ENCODE measurements around the gene SDCCAG8. TPM values are rescaled to one million over a fixed set of nuclear protein-coding genes. Genes with fewer than 3 reads are reported as not detected.

Gene SDCCAG8
- total RNA-seq, 1 experiment from 2014 or later, result 14.0 TPM

- Histone ChIP-seq H3K36me3 (ENCODE audit: control insufficient read depth, insufficient read depth, low read length) (no peaks in the 10 kb centered on the region), H3K4me3 (ENCODE audit: low read depth in 2 of 2, low read length in 2 of 2) (no peak overlapping the region), H3K9me3 (ENCODE audit: control insufficient read depth, insufficient read depth, low read depth, low read length) (peaks cover 5% of the 10 kb centered on the region; the same call in 1 of the 2 replicates), H3K4me1 (ENCODE audit: control insufficient read depth, insufficient read depth, low read length) (no peaks in the 10 kb centered on the region), H3K27ac (ENCODE audit: low read length) (no peak overlapping the region), H3K27me3 (ENCODE audit: control insufficient read depth, insufficient read depth, low read length) (no peaks in the 10 kb centered on the region)
- intact Hi-C loops (cut with micrococcal nuclease; ENCODE audit: unreplicated experiment), result no loop called here
- BruUV-seq (replicated peaks), result no TSS peak
- TF ChIP-seq POLR2AphosphoS5 (IDR thresholded peaks at IDR 0.05; ENCODE audit: low read depth, low read length), result no peak
- no peak for TF ChIP-seq REST (IDR thresholded peaks at IDR 0.05; ENCODE audit: insufficient read depth in 1 of 2, low read depth in 2 of 2, low read length in 1 of 2)
- TF ChIP-seq SIN3A (IDR thresholded peaks at IDR 0.05; ENCODE audit: borderline replicate concordance, insufficient read depth, low read depth, low read length), result no peak
- TF ChIP-seq CTCF (IDR thresholded peaks at IDR 0.05), result no peak
- TF ChIP-seq TCF7L2 (IDR thresholded peaks at IDR 0.05; ENCODE audit: low read depth, low read length), result no peak
- CTCF ChIA-PET, result no interaction called here
- ATAC-seq (no peak), DNase-seq (ENCODE audit: low read depth, low spot score) (no peak)
- POLR2A ChIA-PET, result no interaction called here
- in situ Hi-C loops (cut with HindIII; ENCODE audit: low pct_unique_long_range_greater_than_20kb, low sequenced_read_pairs), result no loop called here
Observed at GRCh38 chr1:243379208-243379607, 123.4 kb downstream of the SDCCAG8 start.

- TF ChIP-seq SIN3A (IDR thresholded peaks at IDR 0.05; ENCODE audit: borderline replicate concordance, insufficient read depth, low read depth, low read length) (no peak), REST (IDR thresholded peaks at IDR 0.05; ENCODE audit: insufficient read depth in 1 of 2, low read depth in 2 of 2, low read length in 1 of 2) (no peak), TCF7L2 (IDR thresholded peaks at IDR 0.05; ENCODE audit: low read depth, low read length) (no peak), POLR2AphosphoS5 (IDR thresholded peaks at IDR 0.05; ENCODE audit: low read depth, low read length) (no peak), CTCF (IDR thresholded peaks at IDR 0.05) (no peak)
- DNase-seq (ENCODE audit: low read depth, low spot score), result no peak
- intact Hi-C loops (cut with micrococcal nuclease; ENCODE audit: unreplicated experiment), result no loop called here
- in situ Hi-C loops (cut with HindIII; ENCODE audit: low pct_unique_long_range_greater_than_20kb, low sequenced_read_pairs), result no loop called here
- 0 out of 2 replicates have a peak, but pooled peaks cover under 1% of the 10 kb centered on the region for H3K9me3 ChIP-seq (ENCODE audit: control insufficient read depth, insufficient read depth, low read depth, low read length)
- H3K27ac ChIP-seq (ENCODE audit: low read length), result no peak overlapping the region
- ChIA-PET CTCF (no interaction called here), POLR2A (no interaction called here)
- no peak overlapping the region for H3K4me3 ChIP-seq (ENCODE audit: low read depth in 2 of 2, low read length in 2 of 2)
- no peaks in the 10 kb centered on the region for H3K4me1 ChIP-seq (ENCODE audit: control insufficient read depth, insufficient read depth, low read length)
- no TSS peak for BruUV-seq (replicated peaks)
- H3K36me3 ChIP-seq (ENCODE audit: control insufficient read depth, insufficient read depth, low read length), result no peaks in the 10 kb centered on the region
- no peaks in the 10 kb centered on the region for H3K27me3 ChIP-seq (ENCODE audit: control insufficient read depth, insufficient read depth, low read length)
- no peak for ATAC-seq
Observed at GRCh38 chr1:243379706-243380105, 123.9 kb downstream of the SDCCAG8 start.
